ENCODE measurements around the gene RAB3GAP1.
A peak's percentile ranks its signal among the peaks of the same experiment; 100 is the strongest.

RAB3GAP1 gene

DNA sequence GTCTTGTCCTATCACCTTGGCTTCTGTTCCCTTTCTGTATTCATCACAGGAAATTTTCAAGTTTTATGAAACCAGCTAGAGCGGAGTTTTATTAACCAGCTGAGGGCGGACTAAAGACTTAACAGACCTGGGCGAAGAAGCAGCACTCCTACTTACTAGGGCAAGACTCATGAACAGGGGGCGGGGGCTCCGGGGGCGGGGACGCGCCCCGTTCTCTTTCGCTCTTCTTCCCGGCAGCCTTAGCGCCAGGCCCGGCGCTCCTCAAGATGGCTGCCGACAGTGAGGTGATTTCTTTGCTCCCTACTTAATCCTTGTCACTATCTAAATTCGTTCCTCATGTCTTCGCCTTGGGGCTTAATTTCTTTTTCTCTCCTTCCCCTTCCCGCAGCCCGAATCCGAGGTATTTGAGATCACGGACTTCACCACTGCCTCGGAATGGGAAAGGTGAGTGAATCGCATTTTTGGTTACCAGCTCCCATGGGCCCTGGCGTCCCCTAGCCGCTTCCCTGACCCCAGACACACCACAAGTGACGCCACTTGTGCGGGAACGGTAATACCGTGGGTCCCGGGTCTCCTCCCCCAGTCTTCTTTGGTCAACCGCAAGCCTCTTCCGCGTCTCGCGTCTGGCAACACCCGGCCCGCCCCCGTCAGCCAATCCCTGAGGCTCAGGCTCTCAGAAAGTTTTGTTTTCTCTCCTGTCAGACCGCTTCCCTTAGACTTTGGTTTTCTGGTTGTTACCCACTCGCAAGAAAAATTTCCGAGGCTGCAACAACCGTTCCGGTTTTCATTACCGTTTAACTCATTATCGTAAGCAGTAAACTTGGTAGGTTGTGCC, at the start of gene RAB3GAP1:
Gene RAB3GAP1 (plus strand): TSS at position 251 of the 835 bp plus-strand sequence. CDS start 16 bp downstream, at position 267.
- ChIA-PET POLR2A (interaction anchor here (1.0 to 1.1 kb wide), 2 partner anchors 13 to 49 kb away, joined by 3 to 5 read pairs; no protein-coding TSS in a partner anchor), CTCF (interaction anchor here (0.7 kb wide), 1 partner anchor 13 kb away, joined by 3 read pairs; no protein-coding TSS in a partner anchor)
- TF ChIP-seq FOXA1 (IDR thresholded peaks at IDR 0.05) (no peak), NFRKB (IDR thresholded peaks at IDR 0.05) (peak; percentile 35; the same call in 1 of the 2 replicates), ELF4 (IDR thresholded peaks at IDR 0.05) (peak; percentile 34; the same call in 1 of the 2 replicates), SUZ12 (IDR thresholded peaks at IDR 0.05) (no peak), L3MBTL2 (conservative IDR thresholded peaks at IDR 0.05) (no peak), FOXM1 (IDR thresholded peaks at IDR 0.05; ENCODE audit: borderline replicate concordance) (no peak), BHLHE40 (IDR thresholded peaks at IDR 0.05; ENCODE audit: borderline replicate concordance) (no peak), SP1 (IDR thresholded peaks at IDR 0.05) (no peak), PKNOX1 (IDR thresholded peaks at IDR 0.05) (no peak)
- DNase-seq (ENCODE audit: extremely low spot score): peak; percentile 85

DNA sequence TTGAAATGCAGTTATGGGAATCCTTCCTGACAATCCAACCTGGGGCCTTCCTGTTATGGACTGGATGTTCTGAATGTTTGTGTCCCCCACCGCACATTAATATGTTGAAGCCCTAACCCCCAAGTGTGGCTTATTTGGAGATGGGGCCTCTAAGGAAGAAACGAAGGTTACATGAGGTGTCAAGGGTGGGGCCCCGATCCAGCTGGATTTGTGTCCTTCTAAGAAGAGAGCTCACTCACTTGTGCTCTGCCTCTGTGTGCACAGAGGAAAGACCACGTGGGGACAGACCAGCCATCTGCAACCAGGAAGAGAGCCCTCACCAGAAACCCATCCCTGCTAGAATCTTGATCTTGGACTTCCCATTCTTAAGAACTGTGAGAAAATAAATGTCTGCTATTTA, 49.3 kb upstream of the RAB3GAP1 start:
- ChIA-PET POLR2A (interaction anchor here (1.1 kb wide), 1 partner anchor 49 kb away, joined by 3 read pairs; the partner anchor contains the start of gene RAB3GAP1), CTCF (interaction anchor here (1.9 kb wide), 1 partner anchor 707 kb away, joined by 10 read pairs; no protein-coding TSS in a partner anchor)
- TF ChIP-seq PKNOX1 (IDR thresholded peaks at IDR 0.05): no peak
- TF ChIP-seq FOXM1 (IDR thresholded peaks at IDR 0.05; ENCODE audit: borderline replicate concordance): no peak
- TF ChIP-seq FOXA1 (IDR thresholded peaks at IDR 0.05): no peak
- no peak for TF ChIP-seq HDGF (IDR thresholded peaks at IDR 0.05; ENCODE audit: borderline replicate concordance)
- no peak for TF ChIP-seq FOXK2 (IDR thresholded peaks at IDR 0.05)
- TF ChIP-seq NFRKB (IDR thresholded peaks at IDR 0.05): no peak
- TF ChIP-seq TARDBP (IDR thresholded peaks at IDR 0.05): no peak
- no peak for TF ChIP-seq CTBP1 (IDR thresholded peaks at IDR 0.05; ENCODE audit: borderline replicate concordance)
- TF ChIP-seq BHLHE40 (IDR thresholded peaks at IDR 0.05; ENCODE audit: borderline replicate concordance): no peak
- no peak for DNase-seq (ENCODE audit: extremely low spot score)

DNA sequence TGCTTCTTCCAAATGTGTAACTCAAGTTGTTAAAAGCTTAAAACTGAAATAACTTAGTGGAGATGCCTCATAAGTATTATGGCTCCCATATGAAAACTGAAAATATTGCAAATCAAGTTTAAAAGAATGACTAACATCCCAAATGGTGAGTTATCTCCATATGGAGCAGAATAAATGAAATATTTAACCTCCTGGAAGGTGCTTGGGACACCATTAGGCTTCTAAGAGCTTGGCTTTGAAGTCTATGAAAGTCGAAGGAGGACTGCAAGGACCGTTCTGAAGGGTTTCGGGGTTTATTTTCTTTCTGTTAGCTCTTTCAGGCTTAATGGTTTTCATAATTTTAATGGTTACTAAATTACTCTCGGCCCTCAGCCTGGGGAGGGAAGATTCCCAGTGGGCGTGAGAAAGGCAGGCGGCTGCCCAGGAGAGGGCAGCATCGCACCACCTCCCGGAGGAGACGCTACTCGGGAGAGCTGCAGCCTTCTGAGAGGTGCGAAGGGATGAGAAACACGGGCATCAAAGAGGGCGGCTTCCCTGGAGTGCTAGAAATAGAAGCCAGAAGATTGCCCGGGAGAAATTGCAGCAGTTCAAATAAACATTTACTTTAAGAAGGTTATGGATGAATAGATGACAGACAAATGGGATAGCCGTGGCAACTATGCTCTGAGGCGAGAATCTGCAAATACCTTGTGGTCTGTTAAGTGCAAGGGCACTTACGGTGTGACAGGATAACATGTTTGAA, 47.9 kb upstream of the RAB3GAP1 start:
- peak; percentile 85 for DNase-seq (ENCODE audit: extremely low spot score)
- POLR2A ChIA-PET: interaction anchor here (1.1 kb wide), 1 partner anchor 48 kb away, joined by 3 read pairs; the partner anchor contains the start of gene RAB3GAP1
- CTCF ChIA-PET: interaction anchor here (0.6 to 1.9 kb wide), 11 partner anchors 9 to 794 kb away, joined by 3 to 18 read pairs (median 4); no protein-coding TSS in a partner anchor
- no peak for TF ChIP-seq SUZ12 (IDR thresholded peaks at IDR 0.05)
- TF ChIP-seq LEF1 (IDR thresholded peaks at IDR 0.05; ENCODE audit: borderline replicate concordance): no peak
- TF ChIP-seq CTBP1 (IDR thresholded peaks at IDR 0.05; ENCODE audit: borderline replicate concordance): no peak
- TF ChIP-seq ARNT (IDR thresholded peaks at IDR 0.05): no peak
- TF ChIP-seq L3MBTL2 (conservative IDR thresholded peaks at IDR 0.05): peak; percentile 68
- TF ChIP-seq SP1 (IDR thresholded peaks at IDR 0.05): no peak
- TF ChIP-seq FOXA1 (IDR thresholded peaks at IDR 0.05): no peak
- no peak for TF ChIP-seq ELF4 (IDR thresholded peaks at IDR 0.05)

- TF ChIP-seq PKNOX1 (IDR thresholded peaks at IDR 0.05): no peak
- no peak for TF ChIP-seq LEF1 (IDR thresholded peaks at IDR 0.05; ENCODE audit: borderline replicate concordance)
- ChIA-PET CTCF (interaction anchor here (1.7 kb wide), 1 partner anchor 149 kb away, joined by 5 read pairs; no protein-coding TSS in a partner anchor), POLR2A (no interaction called here)
- DNase-seq (ENCODE audit: extremely low spot score): no peak
Observed at GRCh38 chr2:135005753-135006152, 46.3 kb upstream of the RAB3GAP1 start.

DNA sequence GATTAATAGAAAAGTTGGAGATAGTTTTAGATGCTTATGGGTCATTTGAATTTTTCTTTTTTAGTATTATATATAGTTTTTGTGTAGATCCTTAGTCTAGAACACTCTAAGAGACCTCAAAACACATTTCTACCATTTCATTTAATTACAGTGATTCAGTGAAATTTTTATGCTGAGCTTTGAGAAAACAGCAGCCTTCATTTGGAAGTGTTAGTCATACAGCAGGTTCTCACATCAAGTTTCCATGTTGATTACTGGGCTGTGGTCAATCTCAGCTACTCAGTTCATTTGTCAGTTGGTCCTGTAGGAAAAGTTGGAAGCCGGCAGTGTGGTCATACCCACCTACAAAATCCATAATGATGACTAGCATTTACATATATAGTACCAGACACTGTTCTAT, 42.8 kb upstream of the RAB3GAP1 start:
- ChIA-PET CTCF (no interaction called here), POLR2A (no interaction called here)
- no peak for TF ChIP-seq TARDBP (IDR thresholded peaks at IDR 0.05)
- no peak for TF ChIP-seq L3MBTL2 (conservative IDR thresholded peaks at IDR 0.05)
- TF ChIP-seq ELF4 (IDR thresholded peaks at IDR 0.05): no peak
- no peak for TF ChIP-seq FOXK2 (IDR thresholded peaks at IDR 0.05)
- TF ChIP-seq FOXM1 (IDR thresholded peaks at IDR 0.05; ENCODE audit: borderline replicate concordance): no peak
- no peak for TF ChIP-seq FOXA1 (IDR thresholded peaks at IDR 0.05)
- no peak for TF ChIP-seq NFRKB (IDR thresholded peaks at IDR 0.05)
- no peak for TF ChIP-seq ZNF384 (IDR thresholded peaks at IDR 0.05)
- TF ChIP-seq HDGF (IDR thresholded peaks at IDR 0.05; ENCODE audit: borderline replicate concordance): no peak
- TF ChIP-seq ARNT (IDR thresholded peaks at IDR 0.05): no peak
- TF ChIP-seq LEF1 (IDR thresholded peaks at IDR 0.05; ENCODE audit: borderline replicate concordance): no peak
- no peak for TF ChIP-seq PKNOX1 (IDR thresholded peaks at IDR 0.05)
- TF ChIP-seq SUZ12 (IDR thresholded peaks at IDR 0.05): no peak
- TF ChIP-seq BHLHE40 (IDR thresholded peaks at IDR 0.05; ENCODE audit: borderline replicate concordance): no peak
- TF ChIP-seq CTBP1 (IDR thresholded peaks at IDR 0.05; ENCODE audit: borderline replicate concordance): no peak
- no peak for TF ChIP-seq SP1 (IDR thresholded peaks at IDR 0.05)
- no peak for DNase-seq (ENCODE audit: extremely low spot score)
